Liver (tissue), 3 donors: ENCODE data around the gene EHD2.
"Not testable (repeated sequence)": the region's sequence is repeated elsewhere in the genome, so short reads cannot be mapped to it uniquely, and the experiment has no call there.

ENCODE experiments used
- ATF3 ChIP-seq: IDR thresholded peaks from 2 replicates; pipeline ENCODE4 v1.6.1; 2016; ENCODE audit warnings: antibody characterized with exemption
- CTCF ChIP-seq: fragments of 150-350 bp; IDR thresholded peaks from 2 replicates; pipeline ENCODE4 v1.5.1; 2017; ENCODE audit warnings: improper control_type of control experiment, low read depth, low read length; ENCODE audit not compliant: missing input control
- FOXA1 ChIP-seq: IDR thresholded peaks from 2 replicates; pipeline ENCODE4 v1.6.1; 2016; ENCODE audit warnings: antibody characterized with exemption
- NR2F2 ChIP-seq: IDR thresholded peaks from 2 replicates; pipeline ENCODE4 v1.6.1; 2016; ENCODE audit warnings: antibody characterized with exemption
- RAD21 ChIP-seq, 2 donors: IDR thresholded peaks; 2 replicates each; pipeline ENCODE4 v1.6.1; 2016; ENCODE audit warnings: antibody characterized with exemption in 2 of 2, mild to moderate bottlenecking in 2 of 2
- REST ChIP-seq: IDR thresholded peaks from 2 replicates; pipeline ENCODE4 v1.6.1; 2016; ENCODE audit warnings: antibody characterized with exemption, mild to moderate bottlenecking
- SP1 ChIP-seq: IDR thresholded peaks from 2 replicates; pipeline ENCODE4 v1.6.1; 2018; ENCODE audit warnings: antibody characterized with exemption, mild to moderate bottlenecking
- ZBTB33 ChIP-seq: IDR thresholded peaks from 2 replicates; pipeline ENCODE4 v1.6.1; 2016; ENCODE audit warnings: antibody characterized with exemption
- TF ChIP-seq, protein P1 (sequence below): IDR thresholded peaks from 2 replicates; pipeline ENCODE4 v1.6.1; 2016; ENCODE audit warnings: antibody characterized with exemption
- donor health status: healthy.
- donor health status: healthy.

- TF ChIP-seq, protein P1, sequence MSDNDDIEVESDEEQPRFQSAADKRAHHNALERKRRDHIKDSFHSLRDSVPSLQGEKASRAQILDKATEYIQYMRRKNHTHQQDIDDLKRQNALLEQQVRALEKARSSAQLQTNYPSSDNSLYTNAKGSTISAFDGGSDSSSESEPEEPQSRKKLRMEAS = not testable (repeated sequence)
- not testable (repeated sequence) for TF ChIP-seq CTCF; NR2F2; RAD21 (IDR thresholded peaks at IDR 0.05); SP1; REST; ZBTB33; ATF3; FOXA1
Measured at GRCh38 chr19:47668556-47668955, 44.7 kb upstream of the EHD2 start.
